Esophagus squamous epithelium (tissue), 4 donors: ENCODE results near the gene KIF7.

Experiments
- CTCF ChIP-seq, 6 experiments: fragments of 450-650 bp in 4 of 6; fragments of 200-600 bp in 2 of 6; sonication (generic) in 2 of 6; IDR thresholded peaks; one replicate each; pipeline ENCODE4 v1.5.1; 2016 to 2019; ENCODE audit warnings: antibody characterized with exemption in 6 of 6, mild to moderate bottlenecking in 4 of 6, moderate library complexity in 4 of 6
- POLR2A ChIP-seq, 4 donors: fragments of 450-650 bp; IDR thresholded peaks; one replicate each; pipeline ENCODE4 v1.6.1; 2017; ENCODE audit warnings: antibody characterized with exemption in 4 of 4, mild to moderate bottlenecking in 4 of 4, moderate library complexity in 3 of 4

GRCh38 chr15:89690276-89691218, 35.3 kb upstream of the KIF7 start, which contains the start of the genes PEX11A and WDR93:
- TF ChIP-seq CTCF (IDR thresholded peaks at IDR 0.05): no peak
- TF ChIP-seq POLR2A (IDR thresholded peaks at IDR 0.05): peak in 2 of 4 donors; percentile 12 to 44
